HepG2 (cell line): Measurements from ENCODE around the gene TRIO.

Experiments used
- ARID5B ChIP-seq: IDR thresholded peaks from 2 replicates; pipeline ENCODE4 v1.4.0; 2020; ENCODE audit warnings: mild to moderate bottlenecking, missing genetic modification reagents
- CTCF ChIP-seq: sonication (generic); formaldehyde crosslinking; IDR thresholded peaks from 2 replicates; pipeline ENCODE4 v1.5.0; 2020; ENCODE audit warnings: mild to moderate bottlenecking, missing genetic modification reagents, moderate library complexity
- ZBTB49 ChIP-seq: sonication (generic); formaldehyde crosslinking; IDR thresholded peaks from 2 replicates; pipeline ENCODE4 v1.4.0; 2020; ENCODE audit warnings: missing genetic modification reagents, borderline replicate concordance

GRCh38 chr5:14175381-14175780 is 32.2 kb downstream of the TRIO start:
- TF ChIP-seq ARID5B (CRISPR knock-in tag) (no peak), ZBTB49 (no peak), CTCF (no peak)
